H9 (cell line): ENCODE measurements around the gene FGFBP2. TPM values are rescaled to one million over a fixed set of nuclear protein-coding genes. Genes with fewer than 3 reads are reported as not detected.

Experiments
- DNase-seq: peaks from one replicate; pipeline ENCODE4 v3.0.0-alpha.2; 2017
- H2AFZ ChIP-seq: one replicate; pipeline ENCODE4 v1.6.1; 2013; ENCODE audit warnings: mild to moderate bottlenecking, low read length, control low read depth, moderate library complexity
- H2AK5ac ChIP-seq: 2 replicates; pipeline ENCODE4 v1.6.1; 2013; ENCODE audit warnings: low read length, control low read depth, mixed read lengths; ENCODE audit not compliant: insufficient read length
- H2BK120ac ChIP-seq: one replicate; pipeline ENCODE4 v1.6.1; 2013; ENCODE audit warnings: low read depth, mild to moderate bottlenecking, low read length, control low read depth, inconsistent platforms; ENCODE audit not compliant: poor library complexity, severe bottlenecking
- H2BK12ac ChIP-seq: 2 replicates; pipeline ENCODE4 v1.6.1; 2013; ENCODE audit warnings: low read length, control low read depth, mixed read lengths, low read depth; ENCODE audit not compliant: insufficient read length
- H2BK15ac ChIP-seq: 2 replicates; pipeline ENCODE4 v1.6.1; 2013; ENCODE audit warnings: low read depth, low read length, control low read depth
- H2BK20ac ChIP-seq: one replicate; pipeline ENCODE4 v1.6.1; 2013; ENCODE audit warnings: low read depth, mild to moderate bottlenecking, low read length, control low read depth, inconsistent platforms; ENCODE audit not compliant: poor library complexity, severe bottlenecking
- H2BK5ac ChIP-seq: 2 replicates; pipeline ENCODE4 v1.6.1; 2013; ENCODE audit warnings: low read length, control low read depth, mixed read lengths; ENCODE audit not compliant: insufficient read length
- H3K14ac ChIP-seq: 2 replicates; pipeline ENCODE4 v1.6.1; 2013; ENCODE audit warnings: low read length, control low read depth; ENCODE audit not compliant: insufficient read depth
- H3K18ac ChIP-seq: 2 replicates; pipeline ENCODE4 v1.6.1; 2013; ENCODE audit warnings: low read depth, mild to moderate bottlenecking, mixed read lengths, low read length, control low read depth; ENCODE audit not compliant: insufficient read length
- H3K23ac ChIP-seq: 2 replicates; pipeline ENCODE4 v1.6.1; 2013; ENCODE audit warnings: low read length, control low read depth, mixed read lengths, low read depth; ENCODE audit not compliant: insufficient read length
- H3K23me2 ChIP-seq: 2 replicates; pipeline ENCODE4 v1.6.1; 2013; ENCODE audit warnings: low read depth, mild to moderate bottlenecking, mixed read lengths, low read length, control low read depth; ENCODE audit not compliant: insufficient read length, poor library complexity, severe bottlenecking
- H3K27ac ChIP-seq: 2 replicates; pipeline ENCODE4 v1.5.1; 2013; ENCODE audit warnings: low read length, control low read depth, mixed read lengths, low read depth; ENCODE audit not compliant: insufficient read length
- H3K27me3 ChIP-seq: 2 replicates; pipeline ENCODE4 v1.6.1; 2013; ENCODE audit warnings: low read length, control low read depth, inconsistent platforms; ENCODE audit not compliant: insufficient read depth
- H3K4ac ChIP-seq: 2 replicates; pipeline ENCODE4 v1.6.1; 2013; ENCODE audit warnings: low read depth, mild to moderate bottlenecking, control low read depth, inconsistent platforms, low read length, moderate library complexity
- H3K4me1 ChIP-seq: 2 replicates; pipeline ENCODE4 v1.6.1; 2013; ENCODE audit warnings: low read length, control low read depth, inconsistent platforms; ENCODE audit not compliant: insufficient read depth
- H3K4me2 ChIP-seq: 2 replicates; pipeline ENCODE4 v1.6.1; 2013; ENCODE audit warnings: low read length, control low read depth, mixed read lengths; ENCODE audit not compliant: insufficient read length, insufficient read depth
- H3K56ac ChIP-seq: 2 replicates; pipeline ENCODE4 v1.6.1; 2013; ENCODE audit warnings: low read depth, mild to moderate bottlenecking, mixed read lengths, low read length, control low read depth; ENCODE audit not compliant: insufficient read length
- H3K79me1 ChIP-seq: 2 replicates; pipeline ENCODE4 v1.6.1; 2013; ENCODE audit warnings: low read depth, mild to moderate bottlenecking, moderate library complexity, low read length, control low read depth, inconsistent platforms; ENCODE audit not compliant: insufficient read depth, poor library complexity, severe bottlenecking
- H3K79me2 ChIP-seq: 2 replicates; pipeline ENCODE4 v1.6.1; 2013; ENCODE audit warnings: low read length, control low read depth, inconsistent platforms; ENCODE audit not compliant: insufficient read depth
- H3K9ac ChIP-seq: 2 replicates; pipeline ENCODE4 v1.6.1; 2013; ENCODE audit warnings: low read length, control low read depth, mixed read lengths; ENCODE audit not compliant: insufficient read length; ENCODE audit errors: extremely low read depth
- H3K9me3 ChIP-seq: one replicate; pipeline ENCODE4 v1.6.1; 2013; ENCODE audit warnings: low read depth, low read length, inconsistent platforms; ENCODE audit not compliant: control insufficient read depth
- H3T11ph ChIP-seq: one replicate; pipeline ENCODE4 v1.6.1; 2013; ENCODE audit warnings: mild to moderate bottlenecking, low read length, control low read depth, inconsistent platforms
- H4K20me1 ChIP-seq: one replicate; pipeline ENCODE4 v1.6.1; 2013; ENCODE audit not compliant: control insufficient read depth, insufficient read length, insufficient read depth
- H4K5ac ChIP-seq: 2 replicates; pipeline ENCODE4 v1.6.1; 2013; ENCODE audit warnings: low read depth, mild to moderate bottlenecking, mixed read lengths, low read length, control low read depth; ENCODE audit not compliant: insufficient read length
- H4K8ac ChIP-seq: replicated peaks from 2 replicates; pipeline ENCODE4 v1.6.1; 2013; ENCODE audit warnings: low read length, control low read depth, mixed read lengths, low read depth; ENCODE audit not compliant: insufficient read length
- H4K91ac ChIP-seq: 2 replicates; pipeline ENCODE4 v1.6.1; 2013; ENCODE audit warnings: low read depth, mild to moderate bottlenecking, moderate library complexity, mixed read lengths, low read length, control low read depth; ENCODE audit not compliant: insufficient read length
- H3K27ac Mint-ChIP-seq, 3 experiments: 2 replicates in 2 of 3; 3 replicates in 1 of 3; pipeline ENCODE4 v1.8.0; 2020 to 2021; ENCODE audit warnings: mixed read lengths in 3 of 3, mild to moderate bottlenecking in 1 of 3, moderate library complexity in 1 of 3
- H3K27me3 Mint-ChIP-seq: 2 replicates; pipeline ENCODE4 v1.8.0; 2021; ENCODE audit warnings: low read depth, mild to moderate bottlenecking, moderate library complexity, mixed read lengths
- H3K36me3 Mint-ChIP-seq, 3 experiments: 2 replicates in 2 of 3; 3 replicates in 1 of 3; pipeline ENCODE4 v1.8.0; 2020 to 2021; ENCODE audit warnings: low read depth in 3 of 3, mixed read lengths in 3 of 3; ENCODE audit not compliant: insufficient read depth in 1 of 3
- H3K4me1 Mint-ChIP-seq, 2 experiments: 2 replicates each; pipeline ENCODE4 v1.8.0; 2020; ENCODE audit warnings: mixed read lengths in 2 of 2
- H3K4me3 Mint-ChIP-seq, 2 experiments: 2 replicates in 1 of 2; 3 replicates in 1 of 2; pipeline ENCODE4 v1.8.0; 2020 to 2021; ENCODE audit warnings: mild to moderate bottlenecking in 2 of 2, mixed read lengths in 2 of 2, moderate library complexity in 1 of 2
- H3K9me3 Mint-ChIP-seq, 2 experiments: 2 replicates in 1 of 2; 3 replicates in 1 of 2; pipeline ENCODE4 v1.8.0; 2020; ENCODE audit warnings: mild to moderate bottlenecking in 2 of 2, mixed read lengths in 2 of 2, moderate library complexity in 1 of 2
- WGBS: extraction: QIAGEN DNeasy Blood & Tissue Kit; methylation state at CpG from one replicate; pipeline ENCODE4 v1.1.7; 2013; ENCODE audit warnings: missing lambda C conversion rate, low lambda C conversion rate, mixed read lengths; ENCODE audit not compliant: insufficient read length; ENCODE audit errors: extremely low coverage; 5-methylcytosine and 5-hydroxymethylcytosine counted together
- total RNA-seq: library from RNA; stranded (reverse); gene quantifications from 2 replicates; pipeline ENCODE4 v1.2.1, GENCODE V29; 2021
- TF ChIP-seq, protein P1 (sequence below): fragments of 200-600 bp; sonication (generic); conservative IDR thresholded peaks from 3 replicates; pipeline ENCODE4 v1.8.0; 2021; ENCODE audit warnings: antibody characterized with exemption, mild to moderate bottlenecking

The FGFBP2 gene
- total RNA-seq, 1 experiment from 2014 or later, result not detected

DNA sequence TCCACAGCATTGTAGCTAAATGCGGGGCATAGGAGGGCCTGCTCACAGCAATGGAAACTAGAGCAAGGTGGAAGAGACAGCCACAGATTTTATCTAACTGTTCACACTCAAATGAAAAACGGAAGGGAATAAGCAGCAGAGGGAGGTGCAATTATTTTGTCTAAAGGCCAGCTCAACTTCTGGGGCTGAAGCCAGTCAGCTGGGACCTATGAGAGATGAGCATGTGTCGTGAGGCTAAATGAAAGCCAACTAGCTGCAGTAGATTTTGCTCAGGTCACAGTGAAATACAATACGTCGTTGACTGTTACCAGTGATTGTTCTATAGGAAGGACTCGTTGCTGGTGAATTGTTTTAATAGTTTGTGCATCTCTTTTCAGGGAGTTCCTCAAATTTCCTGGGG, 26.4 kb upstream of the FGFBP2 start:
- Histone ChIP-seq H4K5ac (no peak overlapping the region), H2BK15ac (no peak overlapping the region), H2BK5ac (no peak overlapping the region), H2AK5ac (no peak overlapping the region), H3K56ac (no peak overlapping the region), H4K20me1 (no peaks in the 10 kb centered on the region), H2BK20ac (no peak overlapping the region), H3T11ph (no peak overlapping the region), H3K27me3 (no peaks in the 10 kb centered on the region), H3K23ac (no peak overlapping the region), H3K14ac (no peak overlapping the region), H3K79me1 (no peaks in the 10 kb centered on the region), H3K4ac (no peak overlapping the region), H2BK120ac (no peak overlapping the region), H3K27ac (no peak overlapping the region), H2BK12ac (no peak overlapping the region), H3K9me3 (peaks cover 3% of the 10 kb centered on the region), H3K9ac (no peak overlapping the region), H3K23me2 (no peaks in the 10 kb centered on the region), H3K18ac (no peak overlapping the region), H3K4me2 (no peak overlapping the region), H4K91ac (no peak overlapping the region), H4K8ac (no peak overlapping the region), H2AFZ (no peak overlapping the region), H3K79me2 (no peaks in the 10 kb centered on the region), H3K4me1 (no peaks in the 10 kb centered on the region)
- H3K4me1 Mint-ChIP-seq, result no peaks in the 10 kb centered on the region
- no peak overlapping the region for H3K27ac Mint-ChIP-seq
- H3K36me3 Mint-ChIP-seq, result peaks cover 57 to 92% (median 88%) of the 10 kb centered on the region in 3 experiments
- TF ChIP-seq, protein P1, sequence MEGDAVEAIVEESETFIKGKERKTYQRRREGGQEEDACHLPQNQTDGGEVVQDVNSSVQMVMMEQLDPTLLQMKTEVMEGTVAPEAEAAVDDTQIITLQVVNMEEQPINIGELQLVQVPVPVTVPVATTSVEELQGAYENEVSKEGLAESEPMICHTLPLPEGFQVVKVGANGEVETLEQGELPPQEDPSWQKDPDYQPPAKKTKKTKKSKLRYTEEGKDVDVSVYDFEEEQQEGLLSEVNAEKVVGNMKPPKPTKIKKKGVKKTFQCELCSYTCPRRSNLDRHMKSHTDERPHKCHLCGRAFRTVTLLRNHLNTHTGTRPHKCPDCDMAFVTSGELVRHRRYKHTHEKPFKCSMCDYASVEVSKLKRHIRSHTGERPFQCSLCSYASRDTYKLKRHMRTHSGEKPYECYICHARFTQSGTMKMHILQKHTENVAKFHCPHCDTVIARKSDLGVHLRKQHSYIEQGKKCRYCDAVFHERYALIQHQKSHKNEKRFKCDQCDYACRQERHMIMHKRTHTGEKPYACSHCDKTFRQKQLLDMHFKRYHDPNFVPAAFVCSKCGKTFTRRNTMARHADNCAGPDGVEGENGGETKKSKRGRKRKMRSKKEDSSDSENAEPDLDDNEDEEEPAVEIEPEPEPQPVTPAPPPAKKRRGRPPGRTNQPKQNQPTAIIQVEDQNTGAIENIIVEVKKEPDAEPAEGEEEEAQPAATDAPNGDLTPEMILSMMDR, result no peak
- no peaks in the 10 kb centered on the region for H3K27me3 Mint-ChIP-seq
- no peak for DNase-seq
- H3K9me3 Mint-ChIP-seq, result peaks cover 0 to 3% of the 10 kb centered on the region in 2 experiments; a peak in 2 of 5 replicates
- no peak overlapping the region for H3K4me3 Mint-ChIP-seq
- WGBS, result no CpG with 5 or more reads among the region's 6 CpGs
